NCI-H510A (cell line): Measurements from ENCODE around the gene EPM2A.

ENCODE experiments used
- DNase-seq: peaks from one replicate; lab custom pipeline; 2025; lab: John Stamatoyannopoulos, UW

EPM2A gene

DNA sequence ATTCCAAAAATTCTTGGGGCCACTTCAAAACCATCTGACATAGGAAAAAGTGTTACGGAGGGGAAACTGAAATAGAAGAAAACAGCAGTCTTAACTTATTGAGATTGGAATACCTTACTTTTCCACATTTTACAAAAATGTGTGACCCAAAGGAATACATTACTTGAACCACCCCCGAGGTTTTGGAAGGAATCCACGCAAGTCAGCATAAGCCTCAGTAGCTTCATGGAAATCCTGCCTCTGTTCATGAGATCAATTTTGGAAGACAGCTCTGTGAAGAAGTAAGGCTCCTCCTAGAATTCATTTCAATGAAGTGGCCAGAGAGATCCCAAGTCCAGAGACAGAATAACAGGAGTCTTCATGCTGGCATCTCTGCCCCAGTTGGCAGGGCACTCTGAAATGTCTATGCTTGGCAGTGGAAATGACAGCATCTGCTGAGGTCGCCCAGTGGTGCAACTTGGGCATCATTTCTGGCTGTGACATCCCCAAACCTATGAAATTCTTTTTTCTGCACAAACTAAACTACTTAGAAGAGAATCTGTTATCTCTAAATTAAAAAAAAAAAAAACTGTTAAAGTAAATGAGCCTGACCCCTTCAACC, 132.5 kb downstream of the EPM2A start:
- no peak for DNase-seq

- DNase-seq = no peak
Observed at GRCh38 chr6:145601397-145601796, 133.9 kb downstream of the EPM2A start.

DNA sequence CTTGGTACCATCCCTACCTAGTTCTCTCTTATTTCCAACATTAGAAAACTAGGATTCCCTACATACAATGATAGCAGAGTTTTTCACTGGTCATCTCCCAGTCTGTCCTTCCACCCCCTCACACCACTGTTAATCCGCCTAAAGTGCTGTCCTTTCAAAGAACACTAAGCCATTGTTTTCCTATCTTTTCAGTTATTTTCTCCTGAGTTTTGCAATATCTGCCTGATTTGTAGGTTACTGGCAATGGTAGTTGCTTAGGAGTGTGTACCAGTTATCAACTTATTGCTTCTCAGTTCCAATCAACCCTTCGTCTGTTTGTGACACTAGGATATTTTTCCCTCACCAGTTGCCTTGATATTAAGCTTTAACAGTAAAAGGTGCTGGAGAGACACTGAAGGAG, 135.0 kb downstream of the EPM2A start:
- DNase-seq = no peak

- DNase-seq = no peak
Observed at GRCh38 chr6:145588981-145589380, 146.3 kb downstream of the EPM2A start.

DNA sequence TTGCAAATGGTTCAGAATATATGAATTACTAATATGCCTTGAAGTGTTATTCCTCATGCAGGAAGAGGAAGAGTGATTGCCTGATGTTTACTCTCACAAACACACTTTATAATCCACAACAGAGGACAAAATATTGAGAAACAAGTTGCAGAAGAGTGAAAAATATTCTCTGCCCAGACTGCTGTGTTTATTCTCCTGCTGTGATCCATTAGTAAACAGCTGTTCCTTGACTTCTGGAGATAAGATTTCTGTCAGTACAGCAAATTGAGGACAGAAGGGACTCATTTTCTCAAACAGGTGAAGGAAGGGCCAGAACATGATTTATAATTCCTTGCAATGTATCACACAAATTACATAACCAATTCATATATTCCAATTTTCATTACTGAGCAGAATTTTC, 148.0 kb downstream of the EPM2A start:
- DNase-seq = no peak

- no peak for DNase-seq
Observed at GRCh38 chr6:145583753-145584152, 151.6 kb downstream of the EPM2A start.
